NCI-H1105 treated with DMSO at 0.1 percent for 48 hours (cell line): ENCODE measurements around the gene KRTAP12-4.
"Not testable (repeated sequence)": the region's sequence is repeated elsewhere in the genome, so short reads cannot be mapped to it uniquely, and the experiment has no call there.

ENCODE experiments used
- DNase-seq: peaks from one replicate; lab custom pipeline; 2025; lab: John Stamatoyannopoulos, UW

Gene KRTAP12-4

DNA sequence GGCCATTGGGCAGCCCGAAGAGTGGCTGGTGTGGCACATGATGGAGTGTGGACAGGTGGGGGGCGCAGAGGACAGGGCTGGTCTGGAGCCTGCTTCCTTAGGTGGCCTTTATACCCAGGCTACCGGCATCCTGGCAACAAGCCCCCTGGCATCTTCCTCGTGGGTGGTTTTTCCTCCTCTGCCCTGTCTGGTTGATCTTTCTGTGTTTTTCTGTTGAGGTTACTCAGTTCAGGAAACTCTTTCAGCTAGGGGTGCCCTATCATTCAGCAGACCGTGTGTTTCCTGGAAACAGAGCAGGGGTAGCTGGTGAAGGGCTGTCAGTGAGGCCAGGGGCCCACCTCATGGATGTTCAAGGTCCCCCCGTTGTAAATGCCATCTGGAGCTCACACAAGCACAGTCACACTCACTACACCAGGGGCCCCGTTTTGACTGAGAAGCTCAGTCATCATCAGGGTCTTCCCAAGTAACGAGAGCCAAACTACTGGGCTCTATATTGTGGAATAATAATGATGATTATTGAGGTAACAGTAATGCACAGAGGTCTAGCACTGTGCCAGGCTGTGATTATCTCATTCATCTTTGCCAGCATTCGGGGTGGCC is at the start of gene KRTAP12-4:
Gene KRTAP12-4 (minus strand): TSS at position 84 of the 600 bp plus-strand sequence. CDS start 45 bp downstream, at position 39.
- no peak for DNase-seq

DNA sequence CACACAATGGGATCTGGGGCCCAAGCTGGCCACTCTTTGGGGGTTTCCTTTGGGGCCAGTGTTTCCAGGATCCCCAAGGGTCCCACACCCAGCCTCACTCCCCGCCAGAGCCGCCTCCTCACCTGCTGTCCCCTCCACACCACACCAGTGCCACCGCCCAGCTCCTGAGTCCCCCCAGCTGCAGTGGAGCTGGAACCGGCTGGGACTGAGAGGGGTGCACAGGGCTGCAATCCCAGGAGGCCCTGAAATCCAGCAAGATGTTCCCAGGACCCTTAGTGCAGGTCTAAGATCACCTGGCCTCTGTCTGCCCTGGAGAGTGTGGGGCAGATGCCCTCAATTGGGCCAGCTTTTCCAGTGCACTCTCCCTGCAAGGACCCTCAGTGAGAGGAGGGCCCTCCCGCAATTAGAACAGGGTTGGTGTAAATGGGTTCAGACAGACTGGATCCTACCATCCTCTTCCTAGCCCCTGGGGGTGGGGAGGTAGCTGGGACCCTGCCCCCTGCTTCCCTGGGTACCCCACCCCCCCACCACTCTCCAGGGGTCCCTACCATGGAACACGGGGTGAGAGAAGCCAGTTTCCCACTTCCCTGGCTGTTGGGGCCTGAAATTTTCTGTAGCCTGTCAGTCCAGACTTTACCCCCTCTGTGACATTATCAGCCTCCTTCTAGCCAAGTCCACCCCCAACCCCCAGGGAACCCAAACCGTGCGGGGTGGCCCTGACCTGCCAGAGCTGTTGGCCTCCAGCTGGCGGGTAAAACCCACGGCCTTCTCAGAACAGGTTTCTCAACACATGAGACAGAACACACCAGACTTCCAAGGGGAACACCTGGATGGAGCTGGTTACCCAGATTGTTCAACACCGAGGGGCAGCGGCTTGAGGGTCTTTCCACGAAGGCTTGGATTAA is 49.5 kb upstream of the KRTAP12-4 start:
- no peak for DNase-seq

DNA sequence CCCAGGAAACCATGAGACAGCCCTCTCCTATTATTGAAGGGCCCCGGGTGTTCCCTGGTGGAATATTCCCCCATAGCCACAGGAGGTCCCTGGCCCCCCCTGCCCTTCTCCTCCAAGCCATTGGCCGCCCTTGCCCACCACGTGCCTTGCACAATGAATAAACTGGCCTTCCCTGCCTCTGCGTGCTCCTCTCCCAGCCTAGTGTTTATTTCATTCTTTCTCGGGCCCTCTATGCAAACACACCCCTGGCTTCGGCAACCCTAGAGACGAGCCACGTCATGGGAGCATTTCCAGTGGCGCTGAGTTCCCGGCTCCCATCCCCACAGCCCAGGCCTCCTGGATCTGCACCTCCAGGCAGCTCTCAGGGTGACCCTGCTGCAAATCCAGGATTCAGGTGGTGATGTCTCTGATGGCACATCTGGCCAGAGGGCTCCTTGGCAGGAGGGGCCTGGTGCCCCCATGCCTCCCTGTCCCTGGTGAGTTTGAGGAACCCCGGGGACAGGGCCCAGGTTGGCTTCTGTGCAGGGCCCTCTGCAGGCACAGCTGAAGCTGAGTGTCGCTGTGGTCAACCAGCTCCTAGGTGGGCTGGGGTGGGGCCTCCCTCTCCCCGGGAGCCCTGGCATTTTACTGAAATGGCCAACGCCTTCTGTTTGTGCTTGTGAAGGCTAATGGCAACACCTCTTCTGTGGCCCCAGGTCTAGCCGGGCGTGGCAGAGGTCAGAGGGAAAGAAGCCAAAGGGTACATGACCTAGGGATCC is 48.7 kb upstream of the KRTAP12-4 start:
- no peak for DNase-seq

- DNase-seq: no peak
Observed at GRCh38 chr21:44702111-44702972, 47.9 kb upstream of the KRTAP12-4 start.

DNA sequence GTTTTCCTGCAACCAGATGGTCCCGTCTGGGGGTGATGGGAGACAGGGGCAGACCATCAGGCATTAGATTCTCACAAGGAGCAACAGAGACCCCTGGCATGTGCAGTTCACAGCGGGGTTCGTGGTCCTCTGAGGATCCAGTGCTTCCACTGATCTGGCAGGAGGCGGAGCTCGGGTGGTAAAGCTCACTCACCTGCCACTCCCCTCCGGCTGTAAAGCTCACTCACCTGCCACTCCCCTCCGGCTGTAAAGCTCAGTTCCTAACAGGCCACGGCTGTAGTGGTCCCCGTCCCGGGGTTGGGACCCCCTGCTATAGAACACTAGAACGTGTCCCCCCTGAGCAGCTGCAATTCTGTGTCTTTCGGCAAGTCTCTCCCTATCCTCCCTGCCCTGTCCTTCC is 47.1 kb upstream of the KRTAP12-4 start:
- DNase-seq: no peak

- no peak for DNase-seq
Observed at GRCh38 chr21:44701023-44701400, 46.6 kb upstream of the KRTAP12-4 start.

- no peak for DNase-seq
Observed at GRCh38 chr21:44700101-44701022, 45.9 kb upstream of the KRTAP12-4 start.

DNA sequence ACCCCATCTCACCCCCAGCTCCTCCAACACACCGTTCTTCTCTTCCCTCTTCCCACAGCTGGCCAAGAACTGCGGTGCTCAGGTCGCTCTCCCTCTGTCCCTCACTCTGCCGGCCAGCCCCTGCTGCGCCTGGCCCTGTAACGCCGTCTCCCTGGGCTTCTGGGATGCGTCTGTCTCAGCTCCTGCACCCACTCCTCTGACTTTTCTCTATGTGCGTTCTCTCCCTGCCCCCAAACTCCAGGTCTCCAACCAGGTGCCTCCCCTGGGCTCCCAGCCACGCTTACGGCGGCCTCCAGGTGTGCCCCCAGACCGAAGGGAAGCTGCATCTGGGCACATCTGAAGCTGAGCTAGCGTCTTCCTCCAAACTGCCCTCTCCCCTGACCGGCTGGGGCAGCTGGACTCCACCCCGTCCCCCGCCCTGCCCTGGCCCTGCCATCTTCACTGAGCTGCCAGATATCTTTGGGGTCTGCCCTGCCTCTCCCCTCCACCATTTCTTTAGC is 45.1 kb upstream of the KRTAP12-4 start:
- DNase-seq: no peak

GRCh38 chr21:44697811-44698734 is 43.6 kb upstream of the KRTAP12-4 start:
- DNase-seq: no peak

- DNase-seq: not testable (repeated sequence)
Observed at GRCh38 chr21:44697172-44697810, 42.8 kb upstream of the KRTAP12-4 start, which contains the start of gene KRTAP10-12. Gene KRTAP10-12, plus strand, starts transcription at chr21:44697172. Its CDS starts 30 bp downstream, at chr21:44697202.

DNA sequence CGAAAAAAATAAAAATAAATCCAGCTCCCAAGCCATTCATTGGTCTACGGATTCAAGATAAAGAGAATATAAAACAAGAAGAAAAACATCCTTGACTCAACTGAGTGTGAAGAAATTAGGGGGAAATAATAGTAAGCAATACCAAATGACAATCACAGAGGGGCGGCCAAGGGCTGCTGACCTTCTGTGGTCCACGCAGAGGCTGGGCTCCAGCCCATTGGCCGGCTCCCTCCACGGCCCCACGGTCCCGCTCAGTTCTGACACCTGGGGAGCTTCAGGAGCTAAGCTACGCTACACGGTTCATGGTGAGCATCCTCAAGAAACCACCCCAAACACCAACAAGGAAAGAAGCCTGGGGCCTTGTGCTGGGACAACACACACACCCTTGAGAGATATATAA is 42.1 kb upstream of the KRTAP12-4 start:
- no peak for DNase-seq

- no peak for DNase-seq
Observed at GRCh38 chr21:44695641-44696040, 41.2 kb upstream of the KRTAP12-4 start.

GRCh38 chr21:44695184-44695583 is 40.7 kb upstream of the KRTAP12-4 start:
- no peak for DNase-seq

GRCh38 chr21:44694776-44695175 is 40.3 kb upstream of the KRTAP12-4 start:
- no peak for DNase-seq

- DNase-seq: no peak
Observed at GRCh38 chr21:44692798-44693512, 38.5 kb upstream of the KRTAP12-4 start.

DNA sequence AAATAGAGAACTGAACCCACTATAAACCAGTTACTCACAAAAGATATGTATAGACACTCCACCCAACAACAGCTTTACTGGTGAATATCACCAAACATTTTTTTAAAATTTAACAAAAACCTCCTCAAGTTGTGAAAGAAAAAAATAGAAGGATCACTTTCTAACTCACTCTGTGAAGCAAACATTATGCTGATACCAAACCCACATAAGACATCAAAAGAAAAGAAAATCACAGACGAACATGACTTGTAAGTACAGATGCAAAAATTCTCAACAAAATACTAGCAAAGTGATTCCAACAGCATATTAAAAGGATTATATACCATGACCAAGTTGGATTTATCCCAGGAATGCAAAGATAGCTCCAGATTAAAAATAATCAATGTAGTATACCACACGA is 37.2 kb upstream of the KRTAP12-4 start:
- DNase-seq: no peak

- not testable (repeated sequence) for DNase-seq
Observed at GRCh38 chr21:44689740-44690139, 35.3 kb upstream of the KRTAP12-4 start.

DNA sequence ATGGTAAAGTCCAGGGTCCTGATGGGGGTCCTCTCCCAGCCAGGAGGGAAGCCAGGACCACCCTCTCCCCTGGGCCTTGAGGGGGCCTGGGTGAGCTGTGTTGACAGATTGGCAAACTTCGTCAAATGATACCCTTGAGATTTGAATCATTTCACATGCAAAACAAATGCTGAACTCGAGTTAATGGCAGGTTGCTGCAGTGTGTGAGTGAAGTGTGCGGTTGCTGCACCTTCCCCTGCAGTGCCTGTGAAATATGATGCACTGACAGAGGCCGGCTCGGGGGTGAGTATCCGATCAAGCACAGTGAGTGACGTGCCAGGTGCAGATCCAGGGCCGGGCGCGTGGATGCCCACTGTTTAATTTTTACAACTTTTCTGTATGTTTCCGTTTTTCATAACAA is 33.2 kb upstream of the KRTAP12-4 start:
- DNase-seq: no peak
